Umbilical cord (tissue), 2 donors: ENCODE measurements around the gene IL22RA1. TPM values are rescaled to one million over a fixed set of nuclear protein-coding genes. Genes with fewer than 3 reads are reported as not detected.

ENCODE experiments used
- DNase-seq: peaks from one replicate; pipeline ENCODE4 v3.0.0-alpha.2; 2015; ENCODE audit warnings: low spot score
- total RNA-seq: library from RNA; depleted of rRNA; stranded (reverse); fragments of >200 nt; gene quantifications from one replicate; pipeline ENCODE4 v1.2.3, GENCODE V29; 2014; ENCODE audit warnings: low replicate concordance; ENCODE audit not compliant: insufficient read depth

IL22RA1 gene
- 3.1 TPM for total RNA-seq

DNA sequence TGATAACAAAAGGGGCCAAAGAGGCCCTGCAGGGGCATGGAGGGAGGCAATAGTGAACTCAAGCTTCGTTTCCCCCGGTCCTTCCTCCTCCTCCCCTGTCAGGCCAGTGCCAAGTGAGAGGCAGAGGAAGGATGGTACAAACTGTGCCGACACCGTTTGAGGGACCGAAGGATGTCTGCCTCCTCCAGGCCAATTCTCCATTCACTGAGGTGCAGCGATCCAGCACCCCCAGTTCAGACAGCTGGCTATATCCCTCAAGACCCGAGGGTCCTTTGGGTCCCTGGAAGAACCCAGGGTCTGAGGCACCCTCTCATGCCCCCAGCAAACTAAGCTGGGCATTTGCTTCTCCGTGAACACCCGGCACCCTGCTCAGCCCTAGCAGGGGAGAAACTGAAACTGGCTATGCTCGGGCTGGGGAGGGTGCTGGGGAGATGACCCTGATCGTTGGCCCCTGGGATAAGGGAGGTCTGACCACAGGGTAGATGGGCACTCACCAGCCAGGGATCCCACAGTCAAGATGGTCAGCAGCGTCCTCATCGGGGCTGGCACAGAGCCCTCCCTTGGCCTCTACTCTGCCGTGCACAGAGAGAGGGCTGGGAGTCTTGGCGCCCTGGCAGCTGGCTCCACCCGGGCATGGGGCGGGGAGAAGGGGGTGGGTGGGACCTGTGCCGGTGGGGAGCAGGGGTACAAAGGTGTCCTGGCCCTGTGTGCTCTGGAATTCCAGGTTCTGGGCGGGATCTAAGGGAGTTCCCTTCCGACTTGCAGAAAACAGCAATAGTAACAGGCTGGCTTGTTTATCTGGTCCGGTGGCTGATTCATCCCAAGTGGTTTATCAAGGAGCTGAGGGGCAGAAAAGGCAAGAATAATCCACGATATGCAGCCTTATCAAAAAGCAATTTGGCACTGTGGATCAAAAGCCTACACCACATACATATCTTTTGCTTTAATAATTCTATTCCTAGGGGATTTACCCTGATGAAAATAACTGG, at the start of gene IL22RA1:
Gene IL22RA1, minus strand, starts transcription at position 595 of the 989 bp plus-strand sequence. Its CDS starts 58 bp downstream, at position 537.
- DNase-seq, result peak; percentile 66

GRCh38 chr1:24191860-24192259, 48.9 kb upstream of the IL22RA1 start:
- DNase-seq, result no peak

DNA sequence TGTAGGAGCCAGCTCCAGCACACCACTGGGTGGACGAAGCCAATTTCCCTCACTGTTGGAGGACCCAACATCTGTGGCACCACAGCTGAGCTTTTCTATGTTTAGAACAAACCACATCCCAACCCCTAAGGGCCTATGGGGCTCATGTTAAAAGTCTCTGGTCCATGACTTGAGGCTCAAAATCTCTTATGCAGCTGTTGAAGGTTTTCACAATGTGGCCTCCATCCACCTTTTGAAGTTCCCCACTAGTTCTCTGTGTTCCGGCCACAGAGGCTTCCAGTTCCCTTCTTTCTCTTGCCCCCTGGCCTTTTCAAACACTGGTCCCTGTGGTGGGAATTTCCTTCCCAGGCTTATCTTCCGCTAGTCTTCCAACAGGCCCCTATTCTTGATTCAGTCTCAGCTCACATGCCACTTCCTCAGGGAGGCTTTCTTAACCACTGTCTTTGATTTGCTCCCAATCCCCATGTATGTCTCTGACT, 48.1 kb upstream of the IL22RA1 start:
- DNase-seq, result no peak

- DNase-seq, result no peak
Observed at GRCh38 chr1:24189528-24189927, 46.6 kb upstream of the IL22RA1 start.

DNA sequence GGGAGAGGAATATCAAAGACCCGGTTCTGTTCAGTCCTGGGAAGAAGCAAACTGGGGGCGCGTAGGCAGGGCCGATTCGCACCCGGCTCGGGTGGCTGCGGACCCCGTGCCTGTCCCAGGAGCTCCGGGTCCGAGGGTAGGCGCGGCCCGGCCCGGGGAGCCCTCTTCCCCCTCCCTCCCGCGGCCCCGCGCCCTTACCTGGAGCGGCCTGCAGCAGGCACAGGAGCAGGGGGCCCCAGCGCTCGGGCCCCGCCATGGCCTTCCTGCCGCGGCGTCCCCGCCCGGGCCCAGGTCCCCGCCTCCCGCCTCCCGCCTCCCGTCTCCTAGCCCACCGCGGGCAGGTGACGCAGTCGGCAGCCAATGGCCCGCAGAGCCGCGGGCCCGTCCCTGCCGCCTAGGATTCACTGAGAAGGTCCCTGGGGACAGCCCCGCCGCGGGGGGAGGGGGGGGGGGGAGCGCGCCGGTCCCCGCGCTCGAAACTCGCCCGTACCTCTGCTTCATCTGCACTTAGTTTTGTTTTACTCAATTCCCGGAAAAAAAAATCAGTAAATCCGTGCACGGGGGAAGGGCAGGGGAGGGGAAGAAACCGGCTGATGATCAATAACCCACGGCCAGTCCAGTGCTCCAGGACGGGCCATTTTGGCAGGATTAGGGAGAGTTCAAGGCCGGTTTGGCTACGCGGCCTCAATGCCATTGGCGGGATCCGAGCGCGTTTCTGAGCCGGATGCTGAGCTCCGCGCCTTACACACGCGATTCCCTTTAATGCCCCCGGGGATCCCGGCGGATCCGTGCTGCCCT, 44.3 kb upstream of the IL22RA1 start, which contains the start of gene IFNLR1:
Gene IFNLR1, minus strand, starts transcription at position 297 of the 798 bp plus-strand sequence. Its CDS starts 41 bp downstream, at position 256.
- no peak for DNase-seq

- DNase-seq, result no peak
Observed at GRCh38 chr1:24186711-24186992, 43.7 kb upstream of the IL22RA1 start.

GRCh38 chr1:24186031-24186710, 43.2 kb upstream of the IL22RA1 start:
- DNase-seq, result no peak

- no peak for DNase-seq
Observed at GRCh38 chr1:24185076-24185475, 42.1 kb upstream of the IL22RA1 start.

- no peak for DNase-seq
Observed at GRCh38 chr1:24182061-24182460, 39.1 kb upstream of the IL22RA1 start.

DNA sequence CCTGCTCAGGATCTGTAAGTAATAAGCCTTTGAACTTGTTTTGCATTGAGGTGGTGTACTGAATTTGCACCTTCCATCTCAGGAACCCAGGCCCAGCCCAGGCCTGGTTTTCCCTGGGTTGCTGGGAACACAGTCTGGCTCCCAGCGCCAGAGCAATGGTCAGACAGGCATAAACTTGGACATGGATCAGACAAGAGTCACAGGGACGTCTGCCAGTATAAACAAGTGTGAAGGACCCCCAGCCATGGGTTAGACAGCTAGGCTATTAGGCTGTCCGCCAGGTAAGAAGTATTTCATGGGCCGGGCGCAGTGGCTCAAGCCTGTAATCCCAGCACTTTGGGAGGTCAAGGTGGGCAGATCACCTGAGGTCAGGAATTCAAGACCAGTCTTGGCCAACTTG, 38.7 kb upstream of the IL22RA1 start:
- DNase-seq, result no peak

DNA sequence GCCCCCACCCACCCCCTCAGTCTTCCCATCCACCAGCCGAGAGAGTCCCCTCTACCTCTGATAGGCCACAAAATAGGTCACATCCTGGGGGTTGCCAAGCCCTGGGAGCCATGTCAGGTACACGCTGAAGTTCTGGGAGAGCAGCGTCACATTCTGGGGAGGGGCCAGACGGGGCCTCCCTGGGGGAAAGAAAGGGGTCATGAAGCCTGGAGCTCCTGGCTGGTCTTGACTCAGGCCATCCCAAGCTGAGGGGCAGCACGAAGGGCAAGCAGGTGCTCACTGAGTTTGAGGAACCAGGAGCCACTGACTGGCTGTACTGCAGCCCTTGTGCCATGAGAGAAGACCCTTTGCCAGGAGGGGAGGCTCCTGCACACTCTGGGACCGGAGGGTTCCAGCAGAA, 37.7 kb upstream of the IL22RA1 start:
- DNase-seq, result no peak

DNA sequence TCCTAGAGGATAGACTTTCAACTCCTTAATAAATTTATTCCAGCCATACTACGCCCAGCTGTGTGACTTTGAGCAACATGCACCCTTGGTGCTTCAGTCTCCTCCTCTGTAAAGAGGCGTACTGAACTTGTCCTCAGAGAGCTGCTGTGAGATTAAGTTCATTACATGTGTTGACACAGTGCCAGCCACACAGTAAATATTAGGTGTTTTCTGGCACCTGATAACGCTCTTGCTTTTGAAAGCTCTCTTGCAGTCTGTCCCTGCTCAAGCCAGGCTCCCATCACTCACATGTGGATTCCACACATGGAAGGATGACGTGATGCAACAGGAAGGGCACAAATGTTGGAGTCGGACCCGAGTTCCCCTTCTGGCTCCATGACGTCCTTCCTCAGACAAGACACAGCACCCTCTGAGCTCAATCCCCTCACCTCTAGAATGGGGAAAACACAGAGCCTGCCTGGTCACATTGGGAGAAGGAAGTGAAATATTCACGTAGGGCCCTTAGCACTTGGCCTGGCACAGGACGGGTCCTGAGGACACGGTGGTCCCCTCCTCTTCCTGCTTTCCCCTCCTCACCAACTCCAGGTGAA, 36.4 kb upstream of the IL22RA1 start:
- no peak for DNase-seq

GRCh38 chr1:24178407-24178806, 35.5 kb upstream of the IL22RA1 start:
- DNase-seq, result no peak

DNA sequence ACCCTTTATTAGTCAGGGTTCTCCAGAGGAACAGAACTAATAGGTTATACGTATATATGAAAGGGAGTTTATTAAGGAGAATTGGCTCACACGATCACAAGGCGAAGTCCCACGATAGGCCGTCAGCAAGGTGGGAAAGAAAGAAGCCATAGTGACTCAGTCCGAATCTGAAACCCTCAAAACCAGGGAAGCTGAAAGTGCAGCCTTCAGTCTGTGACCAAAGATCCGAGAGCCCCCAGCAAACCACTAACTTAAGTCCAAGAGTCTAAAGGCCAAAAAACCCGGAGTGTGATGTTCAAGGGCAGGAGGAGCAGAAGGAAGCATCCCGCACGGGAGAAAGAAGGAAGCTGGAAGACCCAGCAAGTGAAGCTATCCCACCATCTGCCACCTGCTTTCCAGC, 34.2 kb upstream of the IL22RA1 start:
- DNase-seq, result no peak

- DNase-seq, result no peak
Observed at GRCh38 chr1:24175033-24175755, 32.3 kb upstream of the IL22RA1 start.

GRCh38 chr1:24173638-24174575, 31.0 kb upstream of the IL22RA1 start:
- DNase-seq, result no peak

- no peak for DNase-seq
Observed at GRCh38 chr1:24172598-24172997, 29.7 kb upstream of the IL22RA1 start.

DNA sequence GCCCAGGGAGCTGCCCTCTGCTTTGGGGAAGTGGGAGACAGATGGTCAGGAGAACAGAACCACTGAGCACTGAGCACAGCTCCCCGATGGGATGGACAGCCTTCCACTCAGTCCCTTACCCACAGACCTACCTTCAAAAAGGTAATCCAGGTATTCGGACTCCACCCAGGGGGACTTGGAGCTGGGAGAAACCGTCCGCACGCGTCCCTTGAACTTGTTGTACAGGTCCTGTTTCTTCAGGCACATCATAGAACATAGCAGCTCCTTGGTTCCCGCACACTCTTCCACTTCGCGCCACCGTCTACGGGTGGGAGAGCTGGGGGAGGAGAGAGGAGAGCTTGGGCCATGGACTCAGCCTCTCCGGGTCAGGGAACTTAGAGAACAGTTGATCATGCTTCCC, 26.3 kb upstream of the IL22RA1 start:
- DNase-seq, result no peak

DNA sequence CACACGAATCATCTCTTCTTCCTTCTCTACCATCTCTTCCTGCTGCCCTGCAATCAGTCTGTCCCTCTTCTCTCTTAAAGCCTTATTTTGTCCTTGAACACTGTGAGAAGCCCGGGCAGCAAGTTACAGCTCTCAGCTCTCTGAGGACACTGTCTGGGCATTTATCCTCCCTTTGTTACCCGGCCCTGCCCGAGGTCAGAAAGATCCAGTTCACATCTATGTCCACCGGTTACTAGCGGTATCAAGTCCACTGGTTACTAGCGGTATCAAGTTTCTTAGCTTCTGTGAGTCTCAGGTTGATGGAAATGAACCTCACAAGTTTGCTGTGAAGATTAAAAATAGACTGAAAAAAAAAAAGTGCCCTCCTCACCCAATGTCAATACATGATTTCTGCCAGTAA, 25.3 kb upstream of the IL22RA1 start:
- DNase-seq, result no peak

- no peak for DNase-seq
Observed at GRCh38 chr1:24167008-24167407, 24.1 kb upstream of the IL22RA1 start.
